H1 (cell line): Measurements from ENCODE around the gene ACLY. TPM values are rescaled to one million over a fixed set of nuclear protein-coding genes. Genes with fewer than 3 reads are reported as not detected.

ENCODE experiments used
- CTCF ChIA-PET: fragments of 300-600 bp; sonication (Branson Sonifier 250); formaldehyde crosslinking; loops from one replicate; lab custom pipeline; 2021; ENCODE audit not compliant: partially characterized antibody; lab: Charles Lee
- POLR2A ChIA-PET: fragments of 300-600 bp; sonication (Branson Sonifier 250); formaldehyde crosslinking; loops from one replicate; lab custom pipeline; 2021; ENCODE audit warnings: inconsistent platforms; ENCODE audit not compliant: partially characterized antibody; lab: Charles Lee
- DNase-seq, 2 experiments: peaks; one replicate each; pipeline versions ENCODE4 v3.0.0 to v3.0.0-alpha.2; 2010 to 2022; ENCODE audit warnings: low spot score in 2 of 2, low read depth in 1 of 2, mixed read lengths in 1 of 2
- FAIRE-seq: peaks from 2 replicates; lab custom pipeline; 2011; peaks lifted over from hg19 to GRCh38; lab: Jason Lieb, UNC
- H2AFZ ChIP-seq: 2 replicates; pipeline ENCODE4 v1.8.1; 2012; ENCODE audit warnings: low read length, inconsistent platforms
- H2AK5ac ChIP-seq: 2 replicates; pipeline ENCODE4 v1.6.1; 2013; ENCODE audit warnings: low read depth, low read length
- H2BK120ac ChIP-seq: replicated peaks from 2 replicates; pipeline ENCODE3; 2013; ENCODE audit warnings: low read depth, low read length, inconsistent platforms
- H2BK12ac ChIP-seq: 2 replicates; pipeline ENCODE4 v1.6.1; 2013; ENCODE audit warnings: low read depth, low read length
- H2BK15ac ChIP-seq: 2 replicates; pipeline ENCODE4 v1.6.1; 2013; ENCODE audit warnings: low read length
- H2BK20ac ChIP-seq: 2 replicates; pipeline ENCODE4 v1.6.1; 2013; ENCODE audit warnings: low read length
- H2BK5ac ChIP-seq: 2 replicates; pipeline ENCODE4 v1.6.1; 2013; ENCODE audit warnings: low read depth, low read length
- H3K14ac ChIP-seq: 2 replicates; pipeline ENCODE4 v1.6.1; 2013; ENCODE audit warnings: inconsistent platforms; ENCODE audit not compliant: insufficient read length
- H3K18ac ChIP-seq: 2 replicates; pipeline ENCODE4 v1.6.1; 2013; ENCODE audit warnings: low read length; ENCODE audit errors: extremely low read depth
- H3K23ac ChIP-seq: 2 replicates; pipeline ENCODE4 v1.6.1; 2013; ENCODE audit warnings: inconsistent platforms; ENCODE audit not compliant: insufficient read length
- H3K23me2 ChIP-seq: 2 replicates; pipeline ENCODE4 v1.6.1; 2013; ENCODE audit warnings: low read depth, low read length
- H3K27ac ChIP-seq: 2 replicates; pipeline ENCODE4 v1.6.1; 2011; ENCODE audit warnings: low read depth, low read length, inconsistent platforms
- H3K27me3 ChIP-seq, 4 experiments: replicated peaks in 1 of 4; 1 replicate in 1 of 4; 2 replicates in 3 of 4; pipeline versions ENCODE4 v1.6.1 to v1.8.1; 2011 to 2013; ENCODE audit warnings: low read length in 3 of 4, mild to moderate bottlenecking in 3 of 4, inconsistent platforms in 2 of 4, mixed read lengths in 2 of 4, moderate library complexity in 1 of 4; ENCODE audit not compliant: control insufficient read depth in 3 of 4, insufficient read depth in 3 of 4; ENCODE audit errors: extremely low read depth in 1 of 4
- H3K36me3 ChIP-seq, 4 experiments: 2 replicates each; pipeline versions ENCODE4 v1.6.1 to v1.8.1; 2011 to 2013; ENCODE audit warnings: mild to moderate bottlenecking in 4 of 4, low read length in 3 of 4, moderate library complexity in 2 of 4, control low read depth in 1 of 4, inconsistent platforms in 1 of 4; ENCODE audit not compliant: insufficient read depth in 4 of 4, control insufficient read depth in 2 of 4
- H3K4ac ChIP-seq: replicated peaks from 2 replicates; pipeline ENCODE3; 2013; ENCODE audit warnings: low read length, low read depth, mixed read lengths, inconsistent platforms; ENCODE audit not compliant: insufficient read length
- H3K4me1 ChIP-seq, 4 experiments: replicated peaks in 1 of 4; 1 replicate in 1 of 4; 2 replicates in 3 of 4; pipeline versions ENCODE4 v1.6.1 to v1.8.1; 2011 to 2013; ENCODE audit warnings: low read length in 3 of 4, inconsistent platforms in 2 of 4, mixed read lengths in 1 of 4; ENCODE audit not compliant: insufficient read depth in 4 of 4, control insufficient read depth in 3 of 4
- H3K4me2 ChIP-seq, 2 experiments: 2 replicates each; pipeline versions ENCODE4 v1.6.1 to v1.8.1; 2011 to 2013; ENCODE audit warnings: low read depth in 2 of 2, low read length in 2 of 2, control low read depth in 1 of 2, inconsistent platforms in 1 of 2, mild to moderate bottlenecking in 1 of 2; ENCODE audit not compliant: insufficient read depth in 1 of 2
- H3K4me3 ChIP-seq, 4 experiments: fragments of 200-600, 300-600 bp in 1 of 4; sonication (generic), shearing (Covaris generic), sonication (Bioruptor Twin) in 1 of 4; 2 replicates each; pipeline versions ENCODE4 v1.5.1 to v1.8.1; 2011 to 2016; ENCODE audit warnings: low read length in 4 of 4, low read depth in 3 of 4, control low read depth in 2 of 4, inconsistent platforms in 2 of 4, mild to moderate bottlenecking in 2 of 4, mixed read lengths in 1 of 4, moderate library complexity in 1 of 4; ENCODE audit not compliant: insufficient read depth in 2 of 4; ENCODE audit errors: extremely low read depth in 1 of 4
- H3K56ac ChIP-seq: replicated peaks from 2 replicates; pipeline ENCODE3; 2013; ENCODE audit warnings: low read depth, mild to moderate bottlenecking, mixed read lengths, low read length, inconsistent platforms; ENCODE audit not compliant: insufficient read length
- H3K79me1 ChIP-seq: 2 replicates; pipeline ENCODE4 v1.6.1; 2013; ENCODE audit warnings: low read depth, low read length, control low read depth
- H3K79me2 ChIP-seq, 2 experiments: 2 replicates each; pipeline versions ENCODE4 v1.6.1 to v1.8.1; 2012 to 2013; ENCODE audit warnings: low read length in 2 of 2, mild to moderate bottlenecking in 2 of 2, inconsistent platforms in 1 of 2; ENCODE audit not compliant: insufficient read depth in 2 of 2, control insufficient read depth in 1 of 2
- H3K9ac ChIP-seq, 4 experiments: replicated peaks in 1 of 4; 1 replicate in 1 of 4; 2 replicates in 3 of 4; pipeline versions ENCODE4 v1.6.1 to v1.8.1; 2011 to 2013; ENCODE audit warnings: low read depth in 3 of 4, low read length in 3 of 4, control low read depth in 2 of 4, mild to moderate bottlenecking in 2 of 4, moderate library complexity in 2 of 4, inconsistent platforms in 1 of 4; ENCODE audit errors: extremely low read depth in 1 of 4
- H3K9me3 ChIP-seq, 2 experiments: 2 replicates each; pipeline versions ENCODE4 v1.6.1 to v1.8.1; 2012 to 2013; ENCODE audit warnings: mild to moderate bottlenecking in 2 of 2, moderate library complexity in 2 of 2, control low read depth in 1 of 2, inconsistent platforms in 1 of 2, low read depth in 1 of 2, low read length in 1 of 2, mixed read lengths in 1 of 2; ENCODE audit not compliant: insufficient read depth in 2 of 2
- H4K20me1 ChIP-seq, 2 experiments: replicated peaks in 1 of 2; 2 replicates each; pipeline versions ENCODE3 to v1.8.1; 2011 to 2013; ENCODE audit warnings: inconsistent platforms in 2 of 2, low read length in 2 of 2, mild to moderate bottlenecking in 1 of 2; ENCODE audit not compliant: insufficient read depth in 2 of 2, control insufficient read depth in 1 of 2
- H4K5ac ChIP-seq: 2 replicates; pipeline ENCODE4 v1.6.1; 2013; ENCODE audit warnings: low read length, low read depth, mixed read lengths, inconsistent platforms; ENCODE audit not compliant: insufficient read length
- H4K8ac ChIP-seq: 2 replicates; pipeline ENCODE4 v1.8.0; 2013; ENCODE audit warnings: mild to moderate bottlenecking, moderate library complexity, low read length, inconsistent platforms; ENCODE audit not compliant: insufficient read depth; ENCODE audit errors: extremely low read depth
- H4K91ac ChIP-seq: replicated peaks from 2 replicates; pipeline ENCODE3; 2013; ENCODE audit warnings: low read length, mixed read lengths, inconsistent platforms; ENCODE audit not compliant: insufficient read length
- ASH2L ChIP-seq: fragments of 200-600, 300-600 bp; sonication (generic); IDR thresholded peaks from one replicate; pipeline ENCODE4 v1.7.1; 2017; ENCODE audit warnings: low read length
- CHD2 ChIP-seq: IDR thresholded peaks from 2 replicates; pipeline ENCODE4 v1.6.1; 2012; ENCODE audit warnings: low read length, improper control_type of control experiment
- POLR2A ChIP-seq, 2 experiments: IDR thresholded peaks; 1 replicate in 1 of 2; 2 replicates in 1 of 2; pipeline ENCODE4 v1.6.1; 2011; ENCODE audit warnings: low read depth in 2 of 2, low read length in 2 of 2, mild to moderate bottlenecking in 2 of 2; ENCODE audit errors: control extremely low read depth in 1 of 2
- RNF2 ChIP-seq: fragments of 200-900, 300-1000 bp; sonication (generic); IDR thresholded peaks from 2 replicates; pipeline ENCODE4 v1.7.1; 2016; ENCODE audit warnings: borderline replicate concordance, low read depth, mild to moderate bottlenecking, antibody characterized with exemption, low read length; ENCODE audit not compliant: poor library complexity, severe bottlenecking; ENCODE audit errors: missing control alignments
- RXRA ChIP-seq: IDR thresholded peaks from 2 replicates; pipeline ENCODE4 v1.6.1; 2011; ENCODE audit warnings: low read depth, mild to moderate bottlenecking, low read length, moderate library complexity; ENCODE audit not compliant: insufficient read depth
- SP2 ChIP-seq: IDR thresholded peaks from 2 replicates; pipeline ENCODE4 v1.6.1; 2012; ENCODE audit warnings: mild to moderate bottlenecking, low read length, inconsistent platforms
- TCF12 ChIP-seq: IDR thresholded peaks from 2 replicates; pipeline ENCODE4 v1.6.1; 2011; ENCODE audit warnings: low read depth, mild to moderate bottlenecking, low read length
- WGBS, 2 experiments: shearing (Covaris generic) in 1 of 2; methylation state at CpG; one replicate each; pipeline versions ENCODE4 v1.1.6 to v1.1.7; 2013 to 2015; ENCODE audit warnings: low lambda C conversion rate in 2 of 2, mixed read lengths in 2 of 2, inconsistent platforms in 1 of 2, low coverage in 1 of 2, missing lambda C conversion rate in 1 of 2; ENCODE audit not compliant: insufficient replicate concordance in 2 of 2, insufficient coverage in 1 of 2, insufficient read length in 1 of 2; ENCODE audit errors: extremely low coverage in 1 of 2, missing lambda C conversion rate in 1 of 2; 5-methylcytosine and 5-hydroxymethylcytosine counted together
- polyA plus RNA-seq, 7 experiments: library from polyadenylated mRNA; depleted of rRNA in 3 of 7; stranded (reverse) in 5 of 7; unstranded in 2 of 7; fragments of >200 nt in 5 of 7; fragments of 200-250 nt in 2 of 7; gene quantifications; 1 replicate in 5 of 7; 2 replicates in 1 of 7; 4 replicates in 1 of 7; pipeline versions ENCODE4 v1.2.1 to v1.2.3, GENCODE V29; 2011 to 2013; ENCODE audit warnings: missing spikeins in 2 of 7, mixed read lengths in 2 of 7
- total RNA-seq: library from RNA; stranded (reverse); fragmentation: NEBNext Ultra II Directional; extraction: Animal tissue kit (Norgen Biotek cat#: 25700); gene quantifications from 2 replicates; pipeline ENCODE4 v1.2.1, GENCODE V29; 2021

ACLY gene
- total and polyA plus RNA-seq, 2 of the 8 experiments (the other 6 are each of a cell fraction or from before 2014, with no cell fraction given): 167 to 393 TPM

DNA sequence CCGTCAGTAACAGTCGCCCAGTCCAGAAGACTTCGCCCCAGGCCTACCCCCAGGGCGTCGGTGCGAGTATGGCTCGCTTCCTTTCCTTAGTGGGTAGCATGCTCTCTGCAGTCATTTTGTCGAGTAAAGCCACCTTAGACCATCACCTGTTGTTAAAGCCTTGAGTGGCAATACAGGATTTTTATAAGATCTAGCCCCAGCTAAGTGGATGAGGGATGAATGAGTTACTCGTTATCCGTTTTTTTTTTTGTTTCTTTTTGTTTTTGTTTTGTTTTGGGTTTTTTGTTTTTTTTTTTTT, 53.2 kb downstream of the ACLY start:
- no peak overlapping the region; the same call in 1 of the 2 replicates for H3K27ac ChIP-seq
- H4K8ac ChIP-seq: peak overlapping the region; percentile 22; the same call in 1 of the 2 replicates
- H3K4me3 ChIP-seq: peak overlapping the region in 3 of 4 experiments; percentile 23 to 94 (median 86); a peak in 5 of 8 replicates
- H3K56ac ChIP-seq: no peak overlapping the region
- H2BK20ac ChIP-seq: no peak overlapping the region
- H3K9me3 ChIP-seq: no peaks in the 10 kb centered on the region
- peak overlapping the region in 1 of 4 experiments; percentile 5; a peak in 2 of 7 replicates for H3K9ac ChIP-seq
- H3K4me1 ChIP-seq: peaks cover 4 to 21% (median 11%) of the 10 kb centered on the region in 4 experiments
- no peak overlapping the region for H2BK15ac ChIP-seq
- peaks cover under 1 to 19% of the 10 kb centered on the region in 2 experiments for H4K20me1 ChIP-seq
- 0 out of 2 replicates have a peak overlapping the region, but pooled peaks have one; percentile 63 for H2BK5ac ChIP-seq
- H2BK120ac ChIP-seq: no peak overlapping the region
- H3K14ac ChIP-seq: no peak overlapping the region
- no peak overlapping the region for H3K4ac ChIP-seq
- H3K4me2 ChIP-seq: peak overlapping the region; percentile 62 to 93
- peaks cover 3% of the 10 kb centered on the region for H3K79me1 ChIP-seq
- H4K5ac ChIP-seq: no peak overlapping the region
- 16% methylated on average over 10 of the region's 10 CpGs; no CpG with 5 or more reads in 1 of the 2 experiments for WGBS, 2 experiments
- ChIA-PET POLR2A (interaction anchor here (0.6 to 4.1 kb wide), 25 partner anchors 9 to 177 kb away, joined by 3 to 26 read pairs (median 6); partner anchors contain the start of genes ACLY, EIF1, HAP1 and JUP), CTCF (interaction anchor here (0.9 to 2.2 kb wide), 5 partner anchors 54 to 131 kb away, joined by 3 to 7 read pairs (median 4); partner anchors contain the start of genes HAP1 and P3H4)
- no peaks in the 10 kb centered on the region for H3K27me3 ChIP-seq
- no peak for DNase-seq
- H3K79me2 ChIP-seq: peaks cover 8 to 39% of the 10 kb centered on the region in 2 experiments
- peaks cover 8% of the 10 kb centered on the region for H3K23me2 ChIP-seq
- H4K91ac ChIP-seq: no peak overlapping the region
- no peak overlapping the region for H2BK12ac ChIP-seq
- peaks cover 13 to 38% (median 34%) of the 10 kb centered on the region in 4 experiments for H3K36me3 ChIP-seq
- H3K23ac ChIP-seq: no peak overlapping the region
- 0 out of 2 replicates have a peak overlapping the region, but pooled peaks have one; percentile 45 for H2AFZ ChIP-seq
- no peak for FAIRE-seq
- no peak overlapping the region for H2AK5ac ChIP-seq
- H3K18ac ChIP-seq: no peak overlapping the region
- TF ChIP-seq ASH2L (no peak), SP2 (no peak), CHD2 (no peak), RNF2 (no peak), POLR2A (IDR thresholded peaks at IDR 0.05; ENCODE audit: control extremely low read depth in 1 of 2, low read depth in 2 of 2, low read length in 2 of 2) (peak in 1 of 2 experiments; percentile 10; a peak in 1 of 3 replicates), RXRA (no peak), TCF12 (no peak)
